ENCODE data around the gene TAPT1. TPM values are rescaled to one million over a fixed set of nuclear protein-coding genes. Genes with fewer than 3 reads are reported as not detected.
A peak's percentile ranks its signal among the peaks of the same experiment; 100 is the strongest.

The TAPT1 gene
- total RNA-seq, 1 donor from 2014 or later = 25.3 TPM

- H3K9me3 Mint-ChIP-seq (ENCODE audit: unreplicated experiment) = no peaks in the 10 kb centered on the region
- no peaks in the 10 kb centered on the region for H3K9me3 ChIP-seq (ENCODE audit: insufficient read depth, low read depth, low read length)
- TF ChIP-seq CTCF (IDR thresholded peaks at IDR 0.05; ENCODE audit: insufficient read depth, low read depth, low read length) (peak; percentile 64), EZH2 (IDR thresholded peaks at IDR 0.05; ENCODE audit: insufficient read depth, low read length) (no peak)
- H2AFZ ChIP-seq (ENCODE audit: low read depth, low read length) = no peak overlapping the region
- peak; percentile 16 for DNase-seq (ENCODE audit: low read depth)
- peaks cover 6% of the 10 kb centered on the region for H3K4me1 ChIP-seq (ENCODE audit: insufficient read depth, low read length)
- H3K79me2 ChIP-seq (ENCODE audit: insufficient read depth, low read length) = no peaks in the 10 kb centered on the region
- no peak overlapping the region for H3K4me3 Mint-ChIP-seq (ENCODE audit: unreplicated experiment)
- peak; percentile 37 for FAIRE-seq
- H3K4me3 ChIP-seq (ENCODE audit: insufficient read depth, low read depth, low read length) = no peak overlapping the region
- H3K4me2 ChIP-seq (ENCODE audit: low read length) = no peak overlapping the region
- no peaks in the 10 kb centered on the region for H4K20me1 ChIP-seq (ENCODE audit: insufficient read depth, low read length)
- H3K9ac ChIP-seq (ENCODE audit: low read length) = no peak overlapping the region
- no peak overlapping the region for H3K27ac Mint-ChIP-seq (ENCODE audit: unreplicated experiment)
- H3K27me3 ChIP-seq (ENCODE audit: insufficient read depth, low read length) = no peaks in the 10 kb centered on the region
- H3K4me1 Mint-ChIP-seq (ENCODE audit: low read depth, unreplicated experiment) = peaks cover 3% of the 10 kb centered on the region
- no peaks in the 10 kb centered on the region for H3K36me3 Mint-ChIP-seq (ENCODE audit: low read depth, unreplicated experiment)
- H3K36me3 ChIP-seq (ENCODE audit: insufficient read depth, low read length) = no peaks in the 10 kb centered on the region
- no peaks in the 10 kb centered on the region for H3K27me3 Mint-ChIP-seq (ENCODE audit: low read depth, unreplicated experiment)
- H3K27ac ChIP-seq (ENCODE audit: low read depth, low read length) = no peak overlapping the region
Measured at GRCh38 chr4:16264798-16265197, 38.5 kb upstream of the TAPT1 start.

- no peaks in the 10 kb centered on the region for H3K9me3 ChIP-seq (ENCODE audit: insufficient read depth, low read depth, low read length)
- Mint-ChIP-seq H3K4me3 (ENCODE audit: unreplicated experiment) (no peak overlapping the region), H3K4me1 (ENCODE audit: low read depth, unreplicated experiment) (no peaks in the 10 kb centered on the region), H3K36me3 (ENCODE audit: low read depth, unreplicated experiment) (no peaks in the 10 kb centered on the region), H3K9me3 (ENCODE audit: unreplicated experiment) (no peaks in the 10 kb centered on the region), H3K27ac (ENCODE audit: unreplicated experiment) (no peak overlapping the region), H3K27me3 (ENCODE audit: low read depth, unreplicated experiment) (no peaks in the 10 kb centered on the region)
- FAIRE-seq (no peak), DNase-seq (ENCODE audit: low read depth) (peak; percentile 22)
- H3K9ac ChIP-seq (ENCODE audit: low read length) = no peak overlapping the region
- no peaks in the 10 kb centered on the region for H3K27me3 ChIP-seq (ENCODE audit: insufficient read depth, low read length)
- H2AFZ ChIP-seq (ENCODE audit: low read depth, low read length) = no peak overlapping the region
- no peak for TF ChIP-seq EZH2 (IDR thresholded peaks at IDR 0.05; ENCODE audit: insufficient read depth, low read length)
- no peak overlapping the region for H3K4me2 ChIP-seq (ENCODE audit: low read length)
- H3K4me3 ChIP-seq (ENCODE audit: insufficient read depth, low read depth, low read length) = no peak overlapping the region
- H4K20me1 ChIP-seq (ENCODE audit: insufficient read depth, low read length) = no peaks in the 10 kb centered on the region
- H3K79me2 ChIP-seq (ENCODE audit: insufficient read depth, low read length) = no peaks in the 10 kb centered on the region
- no peak overlapping the region for H3K27ac ChIP-seq (ENCODE audit: low read depth, low read length)
- H3K36me3 ChIP-seq (ENCODE audit: insufficient read depth, low read length) = no peaks in the 10 kb centered on the region
- no peaks in the 10 kb centered on the region for H3K4me1 ChIP-seq (ENCODE audit: insufficient read depth, low read length)
Measured at GRCh38 chr4:16263056-16263455, 36.8 kb upstream of the TAPT1 start.

- H3K4me2 ChIP-seq (ENCODE audit: low read length) = no peak overlapping the region
- H3K9me3 Mint-ChIP-seq (ENCODE audit: unreplicated experiment) = no peaks in the 10 kb centered on the region
- no peak overlapping the region for H3K27ac Mint-ChIP-seq (ENCODE audit: unreplicated experiment)
Measured at GRCh38 chr4:16262188-16262587, 35.9 kb upstream of the TAPT1 start.

More at GRCh38 chr4:16262188-16262587, 35.9 kb upstream of the TAPT1 start:
- no peak overlapping the region for H3K9ac ChIP-seq (ENCODE audit: low read length)
- H3K79me2 ChIP-seq (ENCODE audit: insufficient read depth, low read length) = no peaks in the 10 kb centered on the region
- H3K9me3 ChIP-seq (ENCODE audit: insufficient read depth, low read depth, low read length) = no peaks in the 10 kb centered on the region
- DNase-seq (ENCODE audit: low read depth) (no peak), FAIRE-seq (no peak)
- no peaks in the 10 kb centered on the region for H3K36me3 Mint-ChIP-seq (ENCODE audit: low read depth, unreplicated experiment)
- no peaks in the 10 kb centered on the region for H3K4me1 ChIP-seq (ENCODE audit: insufficient read depth, low read length)
- no peak overlapping the region for H3K4me3 Mint-ChIP-seq (ENCODE audit: unreplicated experiment)
- H3K4me1 Mint-ChIP-seq (ENCODE audit: low read depth, unreplicated experiment) = no peaks in the 10 kb centered on the region
- no peaks in the 10 kb centered on the region for H3K27me3 ChIP-seq (ENCODE audit: insufficient read depth, low read length)
- H2AFZ ChIP-seq (ENCODE audit: low read depth, low read length) = no peak overlapping the region
- H3K27me3 Mint-ChIP-seq (ENCODE audit: low read depth, unreplicated experiment) = no peaks in the 10 kb centered on the region
- no peaks in the 10 kb centered on the region for H3K36me3 ChIP-seq (ENCODE audit: insufficient read depth, low read length)
- no peaks in the 10 kb centered on the region for H4K20me1 ChIP-seq (ENCODE audit: insufficient read depth, low read length)
- no peak overlapping the region for H3K4me3 ChIP-seq (ENCODE audit: insufficient read depth, low read depth, low read length)
- H3K27ac ChIP-seq (ENCODE audit: low read depth, low read length) = no peak overlapping the region
- TF ChIP-seq EZH2 (IDR thresholded peaks at IDR 0.05; ENCODE audit: insufficient read depth, low read length) (no peak), CTCF (IDR thresholded peaks at IDR 0.05; ENCODE audit: insufficient read depth, low read depth, low read length) (no peak)
